Esophagus squamous epithelium (tissue), 5 donors: Measurements from ENCODE around the gene TMUB1. TPM values are rescaled to one million over a fixed set of nuclear protein-coding genes. Genes with fewer than 3 reads are reported as not detected.

Experiments
- DNase-seq: peaks from one replicate; lab custom pipeline; 2025; lab: John Stamatoyannopoulos, UW
- H3K27ac ChIP-seq, 4 donors: fragments of 200-600 bp; sonication (generic); one replicate each; pipeline ENCODE4 v1.5.1; 2016 to 2019; ENCODE audit warnings: mild to moderate bottlenecking in 1 of 4
- H3K27me3 ChIP-seq, 4 donors: fragments of 200-600 bp; sonication (generic); 1 replicate in 3 of 4; 2 replicates in 1 of 4; pipeline versions ENCODE4 v1.5.1 to v1.6.0; 2017 to 2021; ENCODE audit warnings: antibody characterized with exemption in 1 of 4
- H3K36me3 ChIP-seq, 3 donors: fragments of 200-600 bp; sonication (generic); one replicate each; pipeline ENCODE4 v1.5.1; 2016 to 2019
- H3K4me1 ChIP-seq, 3 donors: fragments of 200-600 bp; sonication (generic); one replicate each; pipeline ENCODE4 v1.5.1; 2017 to 2019
- H3K4me3 ChIP-seq, 4 donors: fragments of 200-600 bp; sonication (generic); 1 replicate in 3 of 4; 2 replicates in 1 of 4; pipeline ENCODE4 v1.5.1; 2016 to 2019; ENCODE audit warnings: mild to moderate bottlenecking in 2 of 4, moderate library complexity in 1 of 4
- H3K9me3 ChIP-seq, 3 donors: fragments of 200-600 bp; sonication (generic); one replicate each; pipeline ENCODE4 v1.5.1; 2016 to 2019
- POLR2A ChIP-seq, 4 donors: fragments of 450-650 bp; IDR thresholded peaks; one replicate each; pipeline ENCODE4 v1.6.1; 2017; ENCODE audit warnings: antibody characterized with exemption in 4 of 4, mild to moderate bottlenecking in 4 of 4, moderate library complexity in 3 of 4
- WGBS, 2 donors: methylation state at CpG; one replicate each; pipeline ENCODE4 v1.1.5; 2018; 5-methylcytosine and 5-hydroxymethylcytosine counted together
- intact Hi-C: fragments of 100-400 bp; cut with DNase I; formaldehyde crosslinking; loops from one replicate; pipeline ENCODE4 v1.15.0; 2022
- total RNA-seq, 4 donors: library from RNA; depleted of rRNA; stranded (reverse); fragments of >200 nt; gene quantifications; one replicate each; pipeline ENCODE4 v1.1.0, GENCODE V29; 2016
- TF ChIP-seq, protein P1 (sequence below), 6 experiments: fragments of 450-650 bp in 4 of 6; fragments of 200-600 bp in 2 of 6; sonication (generic) in 2 of 6; IDR thresholded peaks; one replicate each; pipeline ENCODE4 v1.5.1; 2016 to 2019; ENCODE audit warnings: antibody characterized with exemption in 6 of 6, mild to moderate bottlenecking in 4 of 6, moderate library complexity in 4 of 6
- donor health status: DM: yes; HTN: yes; CAD: no.

The TMUB1 gene
- total RNA-seq, 4 donors from 2014 or later: 28.4 to 51.0 (median 35.2) TPM

GRCh38 chr7:151058781-151059366 is 24.4 kb downstream of the TMUB1 start:
- intact Hi-C loops: no loop called here
- peaks cover 42 to 65% (median 60%) of the 10 kb centered on the region in 3 donors for H3K4me1 ChIP-seq

DNA sequence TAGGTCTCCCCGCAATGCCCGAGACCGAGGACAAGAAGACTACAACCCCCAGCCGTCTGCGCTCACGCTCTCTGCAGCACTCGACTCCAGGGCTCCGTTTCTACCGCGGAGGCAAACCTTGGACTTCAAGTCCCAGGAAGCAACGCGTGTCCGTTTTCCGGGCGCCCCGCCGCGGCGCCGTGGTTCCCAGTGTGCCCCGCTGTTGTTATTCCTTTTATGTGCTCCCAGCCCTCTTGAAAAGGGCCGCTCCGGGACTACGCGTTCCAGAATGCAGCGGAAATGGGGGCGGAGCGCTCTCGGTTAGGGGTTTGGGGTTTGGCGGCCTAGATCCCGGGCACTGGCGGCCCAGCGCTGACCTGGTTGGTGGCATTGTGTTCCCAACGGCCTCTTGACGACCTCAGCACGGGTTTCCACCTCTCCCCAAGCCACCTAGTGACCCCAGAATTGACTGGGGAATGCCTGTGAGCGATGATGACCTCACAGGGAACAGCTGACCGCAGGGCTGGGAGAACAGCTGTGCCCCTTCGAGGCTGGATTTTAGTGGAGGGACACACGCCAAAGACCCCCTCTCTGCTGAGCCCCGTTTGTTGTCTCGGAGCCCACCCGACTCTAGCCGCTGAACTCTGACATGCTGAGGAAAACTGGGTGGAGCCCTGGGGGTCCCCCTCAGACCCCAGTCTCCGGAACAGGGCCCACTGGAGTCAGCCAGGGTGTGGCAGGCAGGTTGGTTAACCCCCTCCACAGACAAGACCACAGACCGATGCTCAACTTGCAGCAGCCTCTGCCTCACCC is 25.1 kb downstream of the TMUB1 start:
- Histone ChIP-seq H3K27ac (peak overlapping the region; percentile 85 to 99 (median 96)), H3K36me3 (peaks cover 0 to 28% (median 0%) of the 10 kb centered on the region in 3 donors), H3K9me3 (no peaks in the 10 kb centered on the region), H3K4me3 (peak overlapping the region; percentile 56 to 87 (median 82)), H3K4me1 (peaks cover 42 to 58% (median 58%) of the 10 kb centered on the region in 3 donors), H3K27me3 (no peaks in the 10 kb centered on the region)
- 1 to 2% methylated on average over 8 to 23 of the region's 46 CpGs for WGBS, 2 donors
- peak; percentile 94 for DNase-seq
- intact Hi-C loops: no loop called here
- TF ChIP-seq, protein P1, sequence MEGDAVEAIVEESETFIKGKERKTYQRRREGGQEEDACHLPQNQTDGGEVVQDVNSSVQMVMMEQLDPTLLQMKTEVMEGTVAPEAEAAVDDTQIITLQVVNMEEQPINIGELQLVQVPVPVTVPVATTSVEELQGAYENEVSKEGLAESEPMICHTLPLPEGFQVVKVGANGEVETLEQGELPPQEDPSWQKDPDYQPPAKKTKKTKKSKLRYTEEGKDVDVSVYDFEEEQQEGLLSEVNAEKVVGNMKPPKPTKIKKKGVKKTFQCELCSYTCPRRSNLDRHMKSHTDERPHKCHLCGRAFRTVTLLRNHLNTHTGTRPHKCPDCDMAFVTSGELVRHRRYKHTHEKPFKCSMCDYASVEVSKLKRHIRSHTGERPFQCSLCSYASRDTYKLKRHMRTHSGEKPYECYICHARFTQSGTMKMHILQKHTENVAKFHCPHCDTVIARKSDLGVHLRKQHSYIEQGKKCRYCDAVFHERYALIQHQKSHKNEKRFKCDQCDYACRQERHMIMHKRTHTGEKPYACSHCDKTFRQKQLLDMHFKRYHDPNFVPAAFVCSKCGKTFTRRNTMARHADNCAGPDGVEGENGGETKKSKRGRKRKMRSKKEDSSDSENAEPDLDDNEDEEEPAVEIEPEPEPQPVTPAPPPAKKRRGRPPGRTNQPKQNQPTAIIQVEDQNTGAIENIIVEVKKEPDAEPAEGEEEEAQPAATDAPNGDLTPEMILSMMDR (IDR thresholded peaks at IDR 0.05): peak in 2 of 6 experiments; percentile 10 to 37
- TF ChIP-seq POLR2A (IDR thresholded peaks at IDR 0.05): peak in 3 of 4 donors; percentile 58 to 89 (median 79)

More at GRCh38 chr7:151058781-151059366, 24.4 kb downstream of the TMUB1 start:
- 8% methylated on average over 13 to 15 of the region's 18 CpGs for WGBS, 2 donors
- Histone ChIP-seq H3K27me3 (no peaks in the 10 kb centered on the region), H3K9me3 (no peaks in the 10 kb centered on the region), H3K27ac (peak overlapping the region; percentile 85 to 99 (median 96)), H3K4me3 (peak overlapping the region; percentile 56 to 87 (median 82)), H3K36me3 (peaks cover 0 to 28% (median under 1%) of the 10 kb centered on the region in 3 donors)
- TF ChIP-seq, protein P1 (IDR thresholded peaks at IDR 0.05): no peak
- TF ChIP-seq POLR2A (IDR thresholded peaks at IDR 0.05): no peak
- no peak for DNase-seq

- peak within 1 kb of the TSS; percentile 56 to 87 (median 82) for H3K4me3 ChIP-seq
- no peaks in the 10 kb centered on the region for H3K9me3 ChIP-seq
- no peaks in the 10 kb centered on the region for H3K27me3 ChIP-seq
- TF ChIP-seq, protein P1 (IDR thresholded peaks at IDR 0.05): no peak
- TF ChIP-seq POLR2A (IDR thresholded peaks at IDR 0.05): no peak
- H3K27ac ChIP-seq: peak within 1 kb of the TSS; percentile 85 to 99 (median 96)
- WGBS, 2 donors: 0 to 1% methylated on average over 24 to 27 of the region's 30 CpGs
- peaks cover 39 to 52% (median 52%) of the 10 kb centered on the region in 3 donors for H3K4me1 ChIP-seq
- H3K36me3 ChIP-seq: peaks cover 0 to 24% (median 0%) of the 10 kb centered on the region in 3 donors
- intact Hi-C loops: no loop called here
- DNase-seq: no peak
Observed at GRCh38 chr7:151057506-151057988, 25.7 kb downstream of the TMUB1 start, which contains the start of gene CDK5. Gene CDK5, minus strand, starts transcription at chr7:151057897. Its CDS starts 49 bp downstream, at chr7:151057848.

DNA sequence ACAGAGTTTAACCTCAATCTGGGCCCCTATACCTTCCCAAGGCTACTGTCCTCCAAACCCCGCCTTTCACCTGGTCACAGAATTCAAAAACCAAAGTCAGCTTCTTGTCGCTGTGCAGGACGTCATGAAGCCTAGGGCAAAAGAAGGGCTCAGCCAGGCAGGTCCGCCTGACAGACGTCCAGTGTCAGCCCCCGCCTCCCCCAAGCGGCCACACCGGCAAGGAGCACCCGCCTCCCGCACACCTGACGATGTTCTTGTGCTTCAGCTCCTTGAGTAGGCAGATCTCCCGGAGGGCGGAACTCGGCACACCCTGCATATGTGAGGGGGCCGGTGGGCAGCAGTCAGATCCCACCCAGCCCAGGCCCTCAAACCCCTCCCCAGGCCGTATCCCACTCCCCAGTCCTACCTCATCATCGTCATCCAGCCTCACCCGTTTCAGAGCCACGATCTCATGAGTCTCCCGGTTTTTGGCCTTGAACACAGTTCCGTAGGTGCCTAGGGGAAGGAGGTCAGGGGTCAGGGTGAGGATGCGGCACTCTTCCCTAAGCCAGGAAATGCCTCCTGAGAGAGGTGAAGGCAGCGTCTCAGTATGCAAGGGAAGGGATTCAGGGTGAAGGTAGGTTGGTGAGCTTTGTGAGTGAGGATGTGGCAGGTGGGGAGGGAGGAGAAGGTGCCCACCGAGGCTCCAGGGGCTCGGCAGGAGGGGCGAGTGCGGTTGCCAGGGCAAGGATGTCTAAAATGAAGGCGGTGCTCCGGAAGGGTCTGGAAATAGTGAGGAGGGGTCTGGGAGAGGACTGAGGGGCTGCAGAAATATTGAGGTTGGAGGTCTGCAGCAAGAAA is 26.4 kb downstream of the TMUB1 start:
- H3K36me3 ChIP-seq: peaks cover 0 to 17% (median 0%) of the 10 kb centered on the region in 3 donors
- TF ChIP-seq, protein P1 (IDR thresholded peaks at IDR 0.05): peak in 1 of 6 experiments; percentile 4
- no peak for TF ChIP-seq POLR2A (IDR thresholded peaks at IDR 0.05)
- no peaks in the 10 kb centered on the region for H3K27me3 ChIP-seq
- peak overlapping the region; percentile 56 to 87 (median 82) for H3K4me3 ChIP-seq
- H3K9me3 ChIP-seq: no peaks in the 10 kb centered on the region
- DNase-seq: no peak
- intact Hi-C loops: no loop called here
- WGBS, 2 donors: 16 to 32% methylated on average over 14 of the region's 29 CpGs
- peak overlapping the region in 1 of 4 donors; percentile 64 for H3K27ac ChIP-seq
- H3K4me1 ChIP-seq: peaks cover 32 to 45% (median 45%) of the 10 kb centered on the region in 3 donors
